ENCODE data around the gene JAM2. TPM values are rescaled to one million over a fixed set of nuclear protein-coding genes. Genes with fewer than 3 reads are reported as not detected.
A peak's percentile ranks its signal among the peaks of the same experiment; 100 is the strongest.
"Not testable (repeated sequence)": the region's sequence is repeated elsewhere in the genome, so short reads cannot be mapped to it uniquely, and the experiment has no call there.

The JAM2 gene
- total RNA-seq: under 1 TPM; 0.05 to 0.23 TPM

GRCh38 chr21:25638660-25639550 is at the start of gene JAM2:
JAM2 (plus strand) TSS chr21:25639258; CDS start chr21:25639822, 564 bp downstream.
- DNase-seq: peak; percentile 11
- POLR2A ChIA-PET: no interaction called here
- H3K27ac Mint-ChIP-seq: no peak within 1 kb of the TSS
- H3K4me3 Mint-ChIP-seq: peak within 1 kb of the TSS; percentile 66
- H3K4me1 Mint-ChIP-seq: peaks cover 22% of the 10 kb centered on the region
- H3K27me3 Mint-ChIP-seq: peaks cover 48% of the 10 kb centered on the region
- H3K9me3 Mint-ChIP-seq: peaks cover 5% of the 10 kb centered on the region
- CTCF ChIA-PET: interaction anchor here (0.6 to 1.5 kb wide), 3 partner anchors 31 to 1764 kb away, joined by 3 to 4 read pairs (median 4); no protein-coding TSS in a partner anchor
- no peaks in the 10 kb centered on the region for H3K36me3 Mint-ChIP-seq (ENCODE audit: low read depth)

- Mint-ChIP-seq H3K27ac (no peak overlapping the region), H3K9me3 (no peaks in the 10 kb centered on the region), H3K27me3 (no peaks in the 10 kb centered on the region), H3K4me1 (peaks cover 12% of the 10 kb centered on the region), H3K36me3 (ENCODE audit: low read depth) (peaks cover 74% of the 10 kb centered on the region), H3K4me3 (no peak overlapping the region)
- ChIA-PET POLR2A (no interaction called here), CTCF (interaction anchor here (0.9 kb wide), 1 partner anchor 9 kb away, joined by 6 read pairs; no protein-coding TSS in a partner anchor)
- DNase-seq: no peak
These were observed 49.2 kb upstream of the JAM2 start for GRCh38 chr21:25589887-25590286.

GRCh38 chr21:25607151-25608043 is 31.7 kb upstream of the JAM2 start, which contains the start of gene MRPL39:
MRPL39 (minus strand) TSS chr21:25607481; CDS start chr21:25607475, 6 bp downstream.
- Mint-ChIP-seq H3K27ac (peak within 1 kb of the TSS; percentile 100), H3K27me3 (no peaks in the 10 kb centered on the region), H3K4me3 (peak within 1 kb of the TSS; percentile 100), H3K36me3 (ENCODE audit: low read depth) (peaks cover 17% of the 10 kb centered on the region), H3K9me3 (no peaks in the 10 kb centered on the region), H3K4me1 (peaks cover 39% of the 10 kb centered on the region)
- peak; percentile 91 for DNase-seq
- CTCF ChIA-PET: interaction anchor here (0.6 to 2.0 kb wide), 16 partner anchors 9 to 294 kb away, joined by 3 to 6 read pairs (median 4); partner anchors contain the start of genes ATP5PF, GABPA and JAM2
- POLR2A ChIA-PET: no interaction called here

- DNase-seq: peak; percentile 82
- H3K36me3 Mint-ChIP-seq (ENCODE audit: low read depth): peaks cover 13% of the 10 kb centered on the region
- no peaks in the 10 kb centered on the region for H3K27me3 Mint-ChIP-seq
- no peaks in the 10 kb centered on the region for H3K9me3 Mint-ChIP-seq
- POLR2A ChIA-PET: no interaction called here
- peak overlapping the region; percentile 100 for H3K4me3 Mint-ChIP-seq
- CTCF ChIA-PET: interaction anchor here (0.6 to 2.0 kb wide), 18 partner anchors 8 to 293 kb away, joined by 3 to 6 read pairs (median 3); partner anchors contain the start of genes ATP5PF, GABPA and JAM2
- peak overlapping the region; percentile 100 for H3K27ac Mint-ChIP-seq
- H3K4me1 Mint-ChIP-seq: peaks cover 37% of the 10 kb centered on the region
These were observed 30.9 kb upstream of the JAM2 start for GRCh38 chr21:25608044-25608737.

- CTCF ChIA-PET: interaction anchor here (0.6 kb wide), 1 partner anchor 203 kb away, joined by 4 read pairs; no protein-coding TSS in a partner anchor
- no peaks in the 10 kb centered on the region for H3K9me3 Mint-ChIP-seq
- H3K27ac Mint-ChIP-seq: no peak overlapping the region
- no peak overlapping the region for H3K4me3 Mint-ChIP-seq
- POLR2A ChIA-PET: no interaction called here
- no peaks in the 10 kb centered on the region for H3K4me1 Mint-ChIP-seq
- DNase-seq: no peak
- H3K27me3 Mint-ChIP-seq: peaks cover 1% of the 10 kb centered on the region
- H3K36me3 Mint-ChIP-seq (ENCODE audit: low read depth): no peaks in the 10 kb centered on the region
These were observed 24.6 kb upstream of the JAM2 start for GRCh38 chr21:25614441-25614840.

GRCh38 chr21:25615880-25616279 is 23.2 kb upstream of the JAM2 start:
- H3K4me3 Mint-ChIP-seq: no peak overlapping the region
- no peaks in the 10 kb centered on the region for H3K9me3 Mint-ChIP-seq
- DNase-seq: no peak
- no peak overlapping the region for H3K27ac Mint-ChIP-seq
- H3K36me3 Mint-ChIP-seq (ENCODE audit: low read depth): no peaks in the 10 kb centered on the region
- ChIA-PET POLR2A (no interaction called here), CTCF (interaction anchor here (1.3 kb wide), 1 partner anchor 8 kb away, joined by 6 read pairs; the partner anchor contains the start of gene MRPL39)
- peaks cover 1% of the 10 kb centered on the region for H3K27me3 Mint-ChIP-seq
- no peaks in the 10 kb centered on the region for H3K4me1 Mint-ChIP-seq

- peaks cover 1% of the 10 kb centered on the region for H3K27me3 Mint-ChIP-seq
- H3K4me3 Mint-ChIP-seq: no peak overlapping the region
- no peak overlapping the region for H3K27ac Mint-ChIP-seq
- DNase-seq: no peak
- no peaks in the 10 kb centered on the region for H3K4me1 Mint-ChIP-seq
- ChIA-PET POLR2A (no interaction called here), CTCF (no interaction called here)
- no peaks in the 10 kb centered on the region for H3K36me3 Mint-ChIP-seq (ENCODE audit: low read depth)
- no peaks in the 10 kb centered on the region for H3K9me3 Mint-ChIP-seq
These were observed 19.9 kb upstream of the JAM2 start for GRCh38 chr21:25619198-25619597.

- H3K4me3 Mint-ChIP-seq: no peak overlapping the region
- no peaks in the 10 kb centered on the region for H3K36me3 Mint-ChIP-seq (ENCODE audit: low read depth)
- H3K27ac Mint-ChIP-seq: no peak overlapping the region
- CTCF ChIA-PET: no interaction called here
- no peaks in the 10 kb centered on the region for H3K9me3 Mint-ChIP-seq
- no peak for DNase-seq
- H3K27me3 Mint-ChIP-seq: no peaks in the 10 kb centered on the region
- POLR2A ChIA-PET: no interaction called here
- no peaks in the 10 kb centered on the region for H3K4me1 Mint-ChIP-seq
These were observed 14.5 kb upstream of the JAM2 start for GRCh38 chr21:25624511-25624910.

GRCh38 chr21:25625036-25625435 is 14.0 kb upstream of the JAM2 start:
- Mint-ChIP-seq H3K27ac (no peak overlapping the region), H3K27me3 (no peaks in the 10 kb centered on the region), H3K4me3 (no peak overlapping the region), H3K4me1 (no peaks in the 10 kb centered on the region), H3K36me3 (ENCODE audit: low read depth) (no peaks in the 10 kb centered on the region), H3K9me3 (no peaks in the 10 kb centered on the region)
- ChIA-PET CTCF (no interaction called here), POLR2A (no interaction called here)
- no peak for DNase-seq

- H3K4me3 Mint-ChIP-seq; POLR2A ChIA-PET; H3K36me3 Mint-ChIP-seq (ENCODE audit: low read depth); H3K4me1 Mint-ChIP-seq; H3K9me3 Mint-ChIP-seq; DNase-seq; H3K27me3 Mint-ChIP-seq; H3K27ac Mint-ChIP-seq: not testable (repeated sequence)
- CTCF ChIA-PET: interaction anchor here (0.6 kb wide), 1 partner anchor 9 kb away, joined by 4 read pairs; no protein-coding TSS in a partner anchor
These were observed 13.1 kb upstream of the JAM2 start for GRCh38 chr21:25625776-25626555.

GRCh38 chr21:25626757-25627156 is 12.3 kb upstream of the JAM2 start:
- no peaks in the 10 kb centered on the region for H3K4me1 Mint-ChIP-seq
- no peaks in the 10 kb centered on the region for H3K9me3 Mint-ChIP-seq
- H3K27me3 Mint-ChIP-seq: no peaks in the 10 kb centered on the region
- ChIA-PET POLR2A (no interaction called here), CTCF (interaction anchor here (0.6 kb wide), 1 partner anchor 10 kb away, joined by 4 read pairs; no protein-coding TSS in a partner anchor)
- H3K36me3 Mint-ChIP-seq (ENCODE audit: low read depth): no peaks in the 10 kb centered on the region
- no peak overlapping the region for H3K27ac Mint-ChIP-seq
- no peak overlapping the region for H3K4me3 Mint-ChIP-seq
- no peak for DNase-seq

- POLR2A ChIA-PET: no interaction called here
- no peak overlapping the region for H3K4me3 Mint-ChIP-seq
- H3K27ac Mint-ChIP-seq: no peak overlapping the region
- H3K4me1 Mint-ChIP-seq: peaks cover 4% of the 10 kb centered on the region
- no peak for DNase-seq
- CTCF ChIA-PET: no interaction called here
- no peaks in the 10 kb centered on the region for H3K36me3 Mint-ChIP-seq (ENCODE audit: low read depth)
- H3K27me3 Mint-ChIP-seq: peaks cover 11% of the 10 kb centered on the region
- peaks cover 5% of the 10 kb centered on the region for H3K9me3 Mint-ChIP-seq
These were observed 6.8 kb upstream of the JAM2 start for GRCh38 chr21:25632296-25632695.
